Measurements from ENCODE around the gene P4HA1. TPM values are rescaled to one million over a fixed set of nuclear protein-coding genes. Genes with fewer than 3 reads are reported as not detected.

P4HA1 gene
- total RNA-seq, 1 experiment from 2014 or later = 34.4 TPM

DNA sequence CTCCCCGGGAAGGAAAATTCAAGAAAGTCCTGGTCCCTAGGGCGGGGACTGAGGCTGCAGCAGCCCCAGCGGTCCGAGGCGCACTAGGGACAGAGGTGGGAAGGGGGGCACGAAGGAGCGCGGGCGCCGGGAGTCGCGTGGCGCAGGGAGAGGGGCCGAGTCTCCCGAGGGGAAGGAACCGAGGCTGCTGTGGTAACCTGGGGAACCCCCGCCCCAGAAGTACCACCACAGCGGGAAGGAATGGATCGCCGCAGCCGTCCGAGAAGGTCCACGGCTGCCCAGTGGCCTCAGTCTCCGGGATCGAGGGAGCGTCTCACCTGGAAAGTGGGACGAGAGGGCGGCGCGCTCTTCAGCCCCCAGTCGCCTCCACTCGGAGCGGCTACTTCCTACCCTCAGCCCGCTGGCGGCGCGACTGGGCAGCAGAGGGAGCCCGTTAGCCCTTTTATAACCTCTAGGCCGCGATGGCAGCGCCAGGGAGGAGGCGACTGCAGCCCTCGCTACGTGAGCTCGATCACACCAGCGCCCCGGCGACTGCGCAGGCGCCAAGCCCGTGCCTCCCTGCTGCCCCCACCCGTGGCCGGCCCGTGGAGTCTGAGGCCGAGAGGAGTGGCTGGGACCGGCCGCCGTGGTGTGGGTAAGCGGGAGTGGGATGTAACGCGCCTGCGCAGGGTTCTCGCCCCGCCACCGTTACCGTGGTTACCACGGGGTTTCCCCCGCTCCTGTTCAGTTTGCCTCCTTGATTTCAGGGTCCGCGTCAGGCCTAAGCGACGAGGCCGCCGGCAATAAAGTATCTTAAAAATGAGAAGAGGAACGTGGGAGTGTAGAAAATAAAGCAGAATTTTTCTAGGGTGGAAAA lies at the start of gene P4HA1 (continued):
- TF ChIP-seq, protein P1, sequence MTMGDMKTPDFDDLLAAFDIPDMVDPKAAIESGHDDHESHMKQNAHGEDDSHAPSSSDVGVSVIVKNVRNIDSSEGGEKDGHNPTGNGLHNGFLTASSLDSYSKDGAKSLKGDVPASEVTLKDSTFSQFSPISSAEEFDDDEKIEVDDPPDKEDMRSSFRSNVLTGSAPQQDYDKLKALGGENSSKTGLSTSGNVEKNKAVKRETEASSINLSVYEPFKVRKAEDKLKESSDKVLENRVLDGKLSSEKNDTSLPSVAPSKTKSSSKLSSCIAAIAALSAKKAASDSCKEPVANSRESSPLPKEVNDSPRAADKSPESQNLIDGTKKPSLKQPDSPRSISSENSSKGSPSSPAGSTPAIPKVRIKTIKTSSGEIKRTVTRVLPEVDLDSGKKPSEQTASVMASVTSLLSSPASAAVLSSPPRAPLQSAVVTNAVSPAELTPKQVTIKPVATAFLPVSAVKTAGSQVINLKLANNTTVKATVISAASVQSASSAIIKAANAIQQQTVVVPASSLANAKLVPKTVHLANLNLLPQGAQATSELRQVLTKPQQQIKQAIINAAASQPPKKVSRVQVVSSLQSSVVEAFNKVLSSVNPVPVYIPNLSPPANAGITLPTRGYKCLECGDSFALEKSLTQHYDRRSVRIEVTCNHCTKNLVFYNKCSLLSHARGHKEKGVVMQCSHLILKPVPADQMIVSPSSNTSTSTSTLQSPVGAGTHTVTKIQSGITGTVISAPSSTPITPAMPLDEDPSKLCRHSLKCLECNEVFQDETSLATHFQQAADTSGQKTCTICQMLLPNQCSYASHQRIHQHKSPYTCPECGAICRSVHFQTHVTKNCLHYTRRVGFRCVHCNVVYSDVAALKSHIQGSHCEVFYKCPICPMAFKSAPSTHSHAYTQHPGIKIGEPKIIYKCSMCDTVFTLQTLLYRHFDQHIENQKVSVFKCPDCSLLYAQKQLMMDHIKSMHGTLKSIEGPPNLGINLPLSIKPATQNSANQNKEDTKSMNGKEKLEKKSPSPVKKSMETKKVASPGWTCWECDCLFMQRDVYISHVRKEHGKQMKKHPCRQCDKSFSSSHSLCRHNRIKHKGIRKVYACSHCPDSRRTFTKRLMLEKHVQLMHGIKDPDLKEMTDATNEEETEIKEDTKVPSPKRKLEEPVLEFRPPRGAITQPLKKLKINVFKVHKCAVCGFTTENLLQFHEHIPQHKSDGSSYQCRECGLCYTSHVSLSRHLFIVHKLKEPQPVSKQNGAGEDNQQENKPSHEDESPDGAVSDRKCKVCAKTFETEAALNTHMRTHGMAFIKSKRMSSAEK (CRISPR knock-in tag; IDR thresholded peaks at IDR 0.05; ENCODE audit: borderline replicate concordance) = no peak
- TF ChIP-seq, protein P2, sequence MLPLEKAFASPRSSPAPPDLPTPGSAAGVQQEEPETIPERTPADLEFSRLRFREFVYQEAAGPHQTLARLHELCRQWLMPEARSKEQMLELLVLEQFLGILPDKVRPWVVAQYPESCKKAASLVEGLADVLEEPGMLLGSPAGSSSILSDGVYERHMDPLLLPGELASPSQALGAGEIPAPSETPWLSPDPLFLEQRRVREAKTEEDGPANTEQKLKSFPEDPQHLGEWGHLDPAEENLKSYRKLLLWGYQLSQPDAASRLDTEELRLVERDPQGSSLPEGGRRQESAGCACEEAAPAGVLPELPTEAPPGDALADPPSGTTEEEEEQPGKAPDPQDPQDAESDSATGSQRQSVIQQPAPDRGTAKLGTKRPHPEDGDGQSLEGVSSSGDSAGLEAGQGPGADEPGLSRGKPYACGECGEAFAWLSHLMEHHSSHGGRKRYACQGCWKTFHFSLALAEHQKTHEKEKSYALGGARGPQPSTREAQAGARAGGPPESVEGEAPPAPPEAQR (CRISPR knock-in tag; IDR thresholded peaks at IDR 0.05) = no peak
- TF ChIP-seq, protein P3, sequence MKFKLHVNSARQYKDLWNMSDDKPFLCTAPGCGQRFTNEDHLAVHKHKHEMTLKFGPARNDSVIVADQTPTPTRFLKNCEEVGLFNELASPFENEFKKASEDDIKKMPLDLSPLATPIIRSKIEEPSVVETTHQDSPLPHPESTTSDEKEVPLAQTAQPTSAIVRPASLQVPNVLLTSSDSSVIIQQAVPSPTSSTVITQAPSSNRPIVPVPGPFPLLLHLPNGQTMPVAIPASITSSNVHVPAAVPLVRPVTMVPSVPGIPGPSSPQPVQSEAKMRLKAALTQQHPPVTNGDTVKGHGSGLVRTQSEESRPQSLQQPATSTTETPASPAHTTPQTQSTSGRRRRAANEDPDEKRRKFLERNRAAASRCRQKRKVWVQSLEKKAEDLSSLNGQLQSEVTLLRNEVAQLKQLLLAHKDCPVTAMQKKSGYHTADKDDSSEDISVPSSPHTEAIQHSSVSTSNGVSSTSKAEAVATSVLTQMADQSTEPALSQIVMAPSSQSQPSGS (CRISPR knock-in tag; IDR thresholded peaks at IDR 0.05; ENCODE audit: borderline replicate concordance, low read depth) = no peak
- TF ChIP-seq, protein P4, sequence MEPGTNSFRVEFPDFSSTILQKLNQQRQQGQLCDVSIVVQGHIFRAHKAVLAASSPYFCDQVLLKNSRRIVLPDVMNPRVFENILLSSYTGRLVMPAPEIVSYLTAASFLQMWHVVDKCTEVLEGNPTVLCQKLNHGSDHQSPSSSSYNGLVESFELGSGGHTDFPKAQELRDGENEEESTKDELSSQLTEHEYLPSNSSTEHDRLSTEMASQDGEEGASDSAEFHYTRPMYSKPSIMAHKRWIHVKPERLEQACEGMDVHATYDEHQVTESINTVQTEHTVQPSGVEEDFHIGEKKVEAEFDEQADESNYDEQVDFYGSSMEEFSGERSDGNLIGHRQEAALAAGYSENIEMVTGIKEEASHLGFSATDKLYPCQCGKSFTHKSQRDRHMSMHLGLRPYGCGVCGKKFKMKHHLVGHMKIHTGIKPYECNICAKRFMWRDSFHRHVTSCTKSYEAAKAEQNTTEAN (CRISPR knock-in tag; IDR thresholded peaks at IDR 0.05) = 0 out of 2 replicates have a peak, but pooled peaks have one; percentile 22
- TF ChIP-seq ELF4 (CRISPR knock-in tag; IDR thresholded peaks at IDR 0.05; ENCODE audit: low read depth) = no peak
- no peak for TF ChIP-seq MLX (CRISPR knock-in tag; IDR thresholded peaks at IDR 0.05)
- no peak for TF ChIP-seq CBFB (CRISPR knock-in tag; IDR thresholded peaks at IDR 0.05; ENCODE audit: low read depth)
- TF ChIP-seq EMX1 (CRISPR knock-in tag; IDR thresholded peaks at IDR 0.05) = 0 out of 2 replicates have a peak, but pooled peaks have one; percentile 50
- no peak for TF ChIP-seq SOX15 (CRISPR knock-in tag; IDR thresholded peaks at IDR 0.05)
- TF ChIP-seq ZMAT4 (CRISPR knock-in tag; IDR thresholded peaks at IDR 0.05) = no peak
- TF ChIP-seq GRHL2 (CRISPR knock-in tag; IDR thresholded peaks at IDR 0.05; ENCODE audit: insufficient replicate concordance, severe bottlenecking) = no peak
- no peak for TF ChIP-seq IRF2 (CRISPR knock-in tag; IDR thresholded peaks at IDR 0.05; ENCODE audit: borderline replicate concordance, low read depth)
- 0 out of 2 replicates have a peak, but pooled peaks have one; percentile 44 for TF ChIP-seq SMAD4 (CRISPR knock-in tag; IDR thresholded peaks at IDR 0.05)
- no peak for TF ChIP-seq ZNF317 (CRISPR knock-in tag; IDR thresholded peaks at IDR 0.05; ENCODE audit: borderline replicate concordance, low read depth)
- no peak for TF ChIP-seq JAZF1 (CRISPR knock-in tag; IDR thresholded peaks at IDR 0.05)
- peak; percentile 31; the same call in 1 of the 2 replicates for TF ChIP-seq CTCF (IDR thresholded peaks at IDR 0.05)
- TF ChIP-seq, protein P5, sequence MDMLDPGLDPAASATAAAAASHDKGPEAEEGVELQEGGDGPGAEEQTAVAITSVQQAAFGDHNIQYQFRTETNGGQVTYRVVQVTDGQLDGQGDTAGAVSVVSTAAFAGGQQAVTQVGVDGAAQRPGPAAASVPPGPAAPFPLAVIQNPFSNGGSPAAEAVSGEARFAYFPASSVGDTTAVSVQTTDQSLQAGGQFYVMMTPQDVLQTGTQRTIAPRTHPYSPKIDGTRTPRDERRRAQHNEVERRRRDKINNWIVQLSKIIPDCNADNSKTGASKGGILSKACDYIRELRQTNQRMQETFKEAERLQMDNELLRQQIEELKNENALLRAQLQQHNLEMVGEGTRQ (CRISPR knock-in tag; IDR thresholded peaks at IDR 0.05) = no peak
- no peak for TF ChIP-seq ZNF416 (CRISPR knock-in tag; IDR thresholded peaks at IDR 0.05)
- TF ChIP-seq GTF2I (CRISPR knock-in tag; conservative IDR thresholded peaks at IDR 0.05) = no peak
- peak; percentile 92 for TF ChIP-seq ETV6 (CRISPR knock-in tag; IDR thresholded peaks at IDR 0.05)
- TF ChIP-seq PRRX2 (CRISPR knock-in tag; IDR thresholded peaks at IDR 0.05) = no peak
- no peak for TF ChIP-seq NFYB (CRISPR knock-in tag; conservative IDR thresholded peaks at IDR 0.05; ENCODE audit: low read depth)
- TF ChIP-seq, protein P6, sequence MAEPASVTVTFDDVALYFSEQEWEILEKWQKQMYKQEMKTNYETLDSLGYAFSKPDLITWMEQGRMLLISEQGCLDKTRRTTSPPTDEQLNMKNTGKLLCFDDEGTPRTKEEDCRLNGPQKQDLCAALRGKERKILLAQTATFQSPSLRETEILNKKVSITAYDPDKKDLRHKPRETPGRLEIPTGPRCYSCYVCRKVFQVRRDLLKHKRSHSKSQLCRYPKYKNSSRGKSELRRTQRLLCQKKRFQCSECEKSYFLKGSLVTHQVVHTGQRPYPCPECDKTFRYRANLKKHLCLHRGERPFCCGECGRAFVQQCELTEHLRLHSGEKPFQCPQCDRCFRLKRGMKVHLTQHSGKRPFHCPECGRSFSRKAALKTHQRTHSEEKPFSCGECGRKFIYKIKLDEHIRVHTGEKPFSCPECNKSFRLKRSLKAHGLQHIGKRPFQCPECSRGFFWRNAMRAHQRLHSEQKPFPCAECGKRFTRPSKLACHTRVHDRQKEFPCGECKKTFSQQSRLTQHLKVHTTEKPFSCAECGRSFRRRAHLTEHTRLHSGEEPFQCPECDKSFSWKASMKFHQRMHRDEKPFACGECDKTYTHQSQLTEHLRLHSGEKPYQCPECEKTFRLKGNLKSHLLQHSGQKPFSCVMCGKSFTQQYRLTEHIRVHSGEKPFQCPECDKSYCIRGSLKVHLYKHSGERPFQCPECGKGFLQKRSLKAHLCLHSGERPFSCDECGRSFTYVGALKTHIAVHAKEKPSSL (CRISPR knock-in tag; conservative IDR thresholded peaks at IDR 0.05) = no peak

All from WTC11 (cell line).